ENCODE results near the gene AP2B1.

DNA sequence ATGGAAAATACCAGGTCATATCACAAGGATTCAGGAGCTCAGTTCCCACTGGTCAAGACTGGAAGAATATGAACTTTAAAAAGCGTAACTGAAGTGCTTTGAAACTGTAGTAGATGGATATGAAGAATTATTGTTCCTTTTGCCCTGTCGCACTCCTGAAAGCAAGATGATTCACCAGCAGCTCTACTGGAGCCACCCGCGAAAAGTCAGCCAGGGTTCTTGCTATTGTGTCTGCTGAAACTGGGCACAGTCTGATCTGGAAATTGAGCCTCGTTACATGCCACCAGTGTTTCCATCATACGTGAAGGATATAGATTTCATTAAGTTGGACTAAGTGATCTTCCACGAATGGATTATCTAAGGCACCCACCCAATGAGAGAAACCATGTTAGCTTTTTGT is 16.6 kb downstream of the AP2B1 start:
- TF ChIP-seq, protein P1, sequence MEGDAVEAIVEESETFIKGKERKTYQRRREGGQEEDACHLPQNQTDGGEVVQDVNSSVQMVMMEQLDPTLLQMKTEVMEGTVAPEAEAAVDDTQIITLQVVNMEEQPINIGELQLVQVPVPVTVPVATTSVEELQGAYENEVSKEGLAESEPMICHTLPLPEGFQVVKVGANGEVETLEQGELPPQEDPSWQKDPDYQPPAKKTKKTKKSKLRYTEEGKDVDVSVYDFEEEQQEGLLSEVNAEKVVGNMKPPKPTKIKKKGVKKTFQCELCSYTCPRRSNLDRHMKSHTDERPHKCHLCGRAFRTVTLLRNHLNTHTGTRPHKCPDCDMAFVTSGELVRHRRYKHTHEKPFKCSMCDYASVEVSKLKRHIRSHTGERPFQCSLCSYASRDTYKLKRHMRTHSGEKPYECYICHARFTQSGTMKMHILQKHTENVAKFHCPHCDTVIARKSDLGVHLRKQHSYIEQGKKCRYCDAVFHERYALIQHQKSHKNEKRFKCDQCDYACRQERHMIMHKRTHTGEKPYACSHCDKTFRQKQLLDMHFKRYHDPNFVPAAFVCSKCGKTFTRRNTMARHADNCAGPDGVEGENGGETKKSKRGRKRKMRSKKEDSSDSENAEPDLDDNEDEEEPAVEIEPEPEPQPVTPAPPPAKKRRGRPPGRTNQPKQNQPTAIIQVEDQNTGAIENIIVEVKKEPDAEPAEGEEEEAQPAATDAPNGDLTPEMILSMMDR (IDR thresholded peaks at IDR 0.05): no peak
- TF ChIP-seq POLR2A (IDR thresholded peaks at IDR 0.05): no peak

Data from esophagus squamous epithelium (tissue), 4 donors.